Keratinocyte (primary cell): ENCODE data around the gene CRK.

Experiments
- EZH2 ChIP-seq: IDR thresholded peaks from one replicate; pipeline ENCODE4 v1.6.1; 2012; ENCODE audit warnings: inconsistent platforms, mild to moderate bottlenecking, low read length, moderate library complexity
- TF ChIP-seq, protein P1 (sequence below), 3 experiments: IDR thresholded peaks in 1 of 3; conservative IDR thresholded peaks in 1 of 3; optimal IDR thresholded peaks in 1 of 3; 2 replicates in 2 of 3; 3 replicates in 1 of 3; pipeline versions ENCODE3 to v1.5.1; 2011; ENCODE audit warnings: low read length in 3 of 3, mild to moderate bottlenecking in 3 of 3, moderate library complexity in 2 of 3, control low read depth in 1 of 3, inconsistent platforms in 1 of 3; ENCODE audit not compliant: insufficient read depth in 2 of 3; ENCODE audit errors: extremely low read depth in 1 of 3

- TF ChIP-seq, protein P1, sequence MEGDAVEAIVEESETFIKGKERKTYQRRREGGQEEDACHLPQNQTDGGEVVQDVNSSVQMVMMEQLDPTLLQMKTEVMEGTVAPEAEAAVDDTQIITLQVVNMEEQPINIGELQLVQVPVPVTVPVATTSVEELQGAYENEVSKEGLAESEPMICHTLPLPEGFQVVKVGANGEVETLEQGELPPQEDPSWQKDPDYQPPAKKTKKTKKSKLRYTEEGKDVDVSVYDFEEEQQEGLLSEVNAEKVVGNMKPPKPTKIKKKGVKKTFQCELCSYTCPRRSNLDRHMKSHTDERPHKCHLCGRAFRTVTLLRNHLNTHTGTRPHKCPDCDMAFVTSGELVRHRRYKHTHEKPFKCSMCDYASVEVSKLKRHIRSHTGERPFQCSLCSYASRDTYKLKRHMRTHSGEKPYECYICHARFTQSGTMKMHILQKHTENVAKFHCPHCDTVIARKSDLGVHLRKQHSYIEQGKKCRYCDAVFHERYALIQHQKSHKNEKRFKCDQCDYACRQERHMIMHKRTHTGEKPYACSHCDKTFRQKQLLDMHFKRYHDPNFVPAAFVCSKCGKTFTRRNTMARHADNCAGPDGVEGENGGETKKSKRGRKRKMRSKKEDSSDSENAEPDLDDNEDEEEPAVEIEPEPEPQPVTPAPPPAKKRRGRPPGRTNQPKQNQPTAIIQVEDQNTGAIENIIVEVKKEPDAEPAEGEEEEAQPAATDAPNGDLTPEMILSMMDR (optimal IDR thresholded peaks at IDR 0.05 in 1 of 3, IDR thresholded peaks at IDR 0.05 in 1 of 3, conservative IDR thresholded peaks at IDR 0.05 in 1 of 3; ENCODE audit: extremely low read depth in 1 of 3, insufficient read depth in 2 of 3, low read length in 3 of 3), result no peak
- TF ChIP-seq EZH2, result no peak
Measured at GRCh38 chr17:1469231-1469852, 13.3 kb upstream of the CRK start.
